ENCODE measurements around the gene GNG7. TPM values are rescaled to one million over a fixed set of nuclear protein-coding genes. Genes with fewer than 3 reads are reported as not detected.

GNG7 gene
- total RNA-seq, 1 donor from 2014 or later: 11.3 TPM

GRCh38 chr19:2693492-2694160, 8.9 kb downstream of the GNG7 start:
- H3K27me3 Mint-ChIP-seq: no peaks in the 10 kb centered on the region
- TF ChIP-seq CTCF (IDR thresholded peaks at IDR 0.05; ENCODE audit: unreplicated experiment): no peak
- no peaks in the 10 kb centered on the region for H3K36me3 Mint-ChIP-seq (ENCODE audit: insufficient read depth)
- no peak overlapping the region for H3K4me3 Mint-ChIP-seq (ENCODE audit: low read depth)
- peaks cover 1% of the 10 kb centered on the region for H3K4me1 Mint-ChIP-seq (ENCODE audit: low read depth)
- DNase-seq (ENCODE audit: low spot score, unreplicated experiment): no peak
- H3K9me3 Mint-ChIP-seq (ENCODE audit: low read depth): no peaks in the 10 kb centered on the region
- no peak overlapping the region for H3K27ac Mint-ChIP-seq

- H3K27ac Mint-ChIP-seq: no peak overlapping the region
Observed at GRCh38 chr19:2691951-2692350, 10.5 kb downstream of the GNG7 start.

GRCh38 chr19:2690856-2691255, 11.6 kb downstream of the GNG7 start:
- Mint-ChIP-seq H3K9me3 (ENCODE audit: low read depth) (peaks cover 3% of the 10 kb centered on the region), H3K4me1 (ENCODE audit: low read depth) (peaks cover 1% of the 10 kb centered on the region)

More at GRCh38 chr19:2691951-2692350, 10.5 kb downstream of the GNG7 start:
- no peak for DNase-seq (ENCODE audit: low spot score, unreplicated experiment)
- Mint-ChIP-seq H3K36me3 (ENCODE audit: insufficient read depth) (no peaks in the 10 kb centered on the region), H3K4me3 (ENCODE audit: low read depth) (no peak overlapping the region), H3K4me1 (ENCODE audit: low read depth) (peaks cover 1% of the 10 kb centered on the region), H3K9me3 (ENCODE audit: low read depth) (no peaks in the 10 kb centered on the region), H3K27me3 (no peaks in the 10 kb centered on the region)
- TF ChIP-seq CTCF (IDR thresholded peaks at IDR 0.05; ENCODE audit: unreplicated experiment): no peak

GRCh38 chr19:2686360-2686759, 16.1 kb downstream of the GNG7 start:
- no peaks in the 10 kb centered on the region for H3K27me3 Mint-ChIP-seq
- TF ChIP-seq CTCF (IDR thresholded peaks at IDR 0.05; ENCODE audit: unreplicated experiment): no peak
- H3K4me1 Mint-ChIP-seq (ENCODE audit: low read depth): no peaks in the 10 kb centered on the region
- H3K27ac Mint-ChIP-seq: no peak overlapping the region
- H3K36me3 Mint-ChIP-seq (ENCODE audit: insufficient read depth): peaks cover 4% of the 10 kb centered on the region
- H3K9me3 Mint-ChIP-seq (ENCODE audit: low read depth): peaks cover 3% of the 10 kb centered on the region
- H3K4me3 Mint-ChIP-seq (ENCODE audit: low read depth): no peak overlapping the region
- DNase-seq (ENCODE audit: low spot score, unreplicated experiment): no peak

More at GRCh38 chr19:2690856-2691255, 11.6 kb downstream of the GNG7 start:
- H3K27me3 Mint-ChIP-seq: no peaks in the 10 kb centered on the region
- H3K36me3 Mint-ChIP-seq (ENCODE audit: insufficient read depth): peaks cover 2% of the 10 kb centered on the region
- TF ChIP-seq CTCF (IDR thresholded peaks at IDR 0.05; ENCODE audit: unreplicated experiment): no peak
- no peak for DNase-seq (ENCODE audit: low spot score, unreplicated experiment)
- H3K4me3 Mint-ChIP-seq (ENCODE audit: low read depth): no peak overlapping the region
- H3K27ac Mint-ChIP-seq: no peak overlapping the region

- no peak for TF ChIP-seq CTCF (IDR thresholded peaks at IDR 0.05; ENCODE audit: unreplicated experiment)
- Mint-ChIP-seq H3K27ac (peak overlapping the region; percentile 87), H3K9me3 (ENCODE audit: low read depth) (peaks cover 3% of the 10 kb centered on the region), H3K4me1 (ENCODE audit: low read depth) (no peaks in the 10 kb centered on the region), H3K27me3 (no peaks in the 10 kb centered on the region), H3K4me3 (ENCODE audit: low read depth) (no peak overlapping the region), H3K36me3 (ENCODE audit: insufficient read depth) (peaks cover 4% of the 10 kb centered on the region)
- no peak for DNase-seq (ENCODE audit: low spot score, unreplicated experiment)
Observed at GRCh38 chr19:2685204-2685704, 17.2 kb downstream of the GNG7 start.
